Trophoblast cell (in vitro differentiated cells and primary cell): ENCODE data around the gene FTSJ3.
A peak's percentile ranks its signal among the peaks of the same experiment; 100 is the strongest.

Experiments used
- DNase-seq, 2 donors: peaks; one replicate each; pipeline ENCODE4 v3.0.0-alpha.2; 2016
- H2AFZ ChIP-seq: 2 replicates; pipeline ENCODE4 v1.6.1; 2013; ENCODE audit warnings: low read length, moderate library complexity, mild to moderate bottlenecking; ENCODE audit not compliant: insufficient read depth, poor library complexity
- H2AK5ac ChIP-seq: 2 replicates; pipeline ENCODE4 v1.6.1; 2013; ENCODE audit warnings: mild to moderate bottlenecking, low read length
- H2BK120ac ChIP-seq: 2 replicates; pipeline ENCODE4 v1.6.1; 2013; ENCODE audit warnings: low read length, mild to moderate bottlenecking, moderate library complexity; ENCODE audit not compliant: insufficient read depth, poor library complexity
- H2BK12ac ChIP-seq: 2 replicates; pipeline ENCODE4 v1.6.1; 2013; ENCODE audit warnings: mild to moderate bottlenecking, low read length, moderate library complexity
- H2BK5ac ChIP-seq: 2 replicates; pipeline ENCODE4 v1.6.1; 2013; ENCODE audit warnings: low read length, low read depth, moderate library complexity, mild to moderate bottlenecking; ENCODE audit not compliant: poor library complexity
- H3K14ac ChIP-seq: 2 replicates; pipeline ENCODE4 v1.6.1; 2013; ENCODE audit warnings: mild to moderate bottlenecking, low read length
- H3K18ac ChIP-seq: 2 replicates; pipeline ENCODE4 v1.6.1; 2013; ENCODE audit warnings: mild to moderate bottlenecking, low read length
- H3K23ac ChIP-seq: 2 replicates; pipeline ENCODE4 v1.6.1; 2013; ENCODE audit warnings: low read length
- H3K27ac ChIP-seq: 2 replicates; pipeline ENCODE4 v1.5.1; 2013; ENCODE audit warnings: low read depth, mild to moderate bottlenecking, inconsistent platforms, low read length, moderate library complexity
- H3K27me3 ChIP-seq: 2 replicates; pipeline ENCODE4 v1.6.1; 2013; ENCODE audit warnings: inconsistent platforms, mild to moderate bottlenecking, low read length, moderate library complexity; ENCODE audit not compliant: insufficient read depth
- H3K36me3 ChIP-seq, 2 experiments: 1 replicate in 1 of 2; 2 replicates in 1 of 2; pipeline ENCODE4 v1.6.1; 2013; ENCODE audit warnings: low read length in 2 of 2, mild to moderate bottlenecking in 2 of 2, moderate library complexity in 1 of 2; ENCODE audit not compliant: insufficient read depth in 2 of 2, control insufficient read depth in 1 of 2
- H3K4ac ChIP-seq: 2 replicates; pipeline ENCODE4 v1.6.1; 2013; ENCODE audit warnings: low read depth, mild to moderate bottlenecking, low read length, moderate library complexity
- H3K4me1 ChIP-seq, 2 experiments: 1 replicate in 1 of 2; 2 replicates in 1 of 2; pipeline ENCODE4 v1.6.1; 2013; ENCODE audit warnings: low read length in 2 of 2, mild to moderate bottlenecking in 2 of 2, moderate library complexity in 1 of 2; ENCODE audit not compliant: insufficient read depth in 2 of 2, control insufficient read depth in 1 of 2
- H3K4me2 ChIP-seq: 2 replicates; pipeline ENCODE4 v1.6.1; 2013; ENCODE audit warnings: inconsistent platforms, mild to moderate bottlenecking, low read length, moderate library complexity
- H3K4me3 ChIP-seq: 2 replicates; pipeline ENCODE4 v1.5.1; 2013; ENCODE audit warnings: mild to moderate bottlenecking, low read depth, low read length, inconsistent platforms
- H3K79me1 ChIP-seq: one replicate; pipeline ENCODE4 v1.6.1; 2013; ENCODE audit warnings: low read length
- H3K79me2 ChIP-seq: 2 replicates; pipeline ENCODE4 v1.6.1; 2013; ENCODE audit warnings: low read length, mild to moderate bottlenecking; ENCODE audit not compliant: control insufficient read depth, insufficient read depth, poor library complexity
- H3K9ac ChIP-seq: 2 replicates; pipeline ENCODE4 v1.6.1; 2013; ENCODE audit warnings: mild to moderate bottlenecking, low read length
- H3K9me3 ChIP-seq: 2 replicates; pipeline ENCODE4 v1.6.1; 2013; ENCODE audit warnings: low read depth, mild to moderate bottlenecking, control low read depth, inconsistent platforms, low read length; ENCODE audit not compliant: insufficient read depth
- H4K12ac ChIP-seq: 2 replicates; pipeline ENCODE4 v1.6.1; 2013; ENCODE audit warnings: low read depth, mild to moderate bottlenecking, low read length, moderate library complexity
- H4K8ac ChIP-seq: 2 replicates; pipeline ENCODE4 v1.6.1; 2013; ENCODE audit warnings: low read depth, mild to moderate bottlenecking, low read length, moderate library complexity
- H4K91ac ChIP-seq: one replicate; pipeline ENCODE4 v1.6.1; 2013; ENCODE audit warnings: low read depth, mild to moderate bottlenecking, low read length, moderate library complexity
- WGBS: extraction: QIAGEN DNeasy Blood & Tissue Kit; methylation state at CpG from one replicate; pipeline ENCODE4 v1.1.7; 2013; ENCODE audit warnings: missing lambda C conversion rate; ENCODE audit not compliant: insufficient read length, insufficient coverage; ENCODE audit errors: extremely low coverage; 5-methylcytosine and 5-hydroxymethylcytosine counted together

The FTSJ3 gene

DNA sequence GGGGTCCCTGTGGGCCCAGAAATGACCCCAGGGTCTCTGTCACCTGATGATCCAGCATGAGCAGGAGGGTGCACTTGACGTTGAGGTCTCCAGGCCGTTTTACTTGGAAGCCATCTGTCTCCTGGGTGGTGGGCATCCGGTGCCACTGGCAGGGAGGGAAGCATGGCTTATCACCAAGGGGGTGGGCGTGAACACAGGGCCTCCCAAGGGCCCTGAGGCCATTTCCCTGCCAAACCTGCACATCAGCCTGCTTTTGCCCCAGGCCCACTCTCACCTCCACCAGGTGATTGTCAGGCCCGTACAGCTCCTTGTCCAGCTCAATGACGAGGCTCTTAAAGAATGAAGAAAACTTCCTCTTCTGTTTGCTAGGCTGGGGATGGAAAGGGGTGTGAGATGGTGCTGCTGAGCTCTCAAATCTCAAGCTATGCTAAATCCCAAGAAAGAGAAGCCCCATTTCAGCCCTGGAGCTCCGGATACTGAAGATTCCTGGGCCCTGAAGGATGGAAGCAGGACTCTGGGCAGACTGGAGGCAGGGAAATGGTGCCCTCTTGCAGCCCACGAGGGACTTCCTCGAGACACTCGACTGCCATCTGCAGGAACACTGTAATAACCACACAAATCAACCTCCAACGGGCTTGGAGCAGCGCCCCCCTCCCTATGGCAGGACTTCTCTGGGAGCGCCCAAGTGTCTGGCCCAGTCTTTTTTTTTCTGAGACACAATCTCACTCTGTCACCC lies 7.1 kb upstream of the FTSJ3 start:
- no peak overlapping the region for H4K12ac ChIP-seq
- H3K23ac ChIP-seq: no peak overlapping the region
- H2BK12ac ChIP-seq: no peak overlapping the region
- no CpG with 5 or more reads among the region's 13 CpGs for WGBS
- peak overlapping the region; percentile 8 for H3K27ac ChIP-seq
- no peaks in the 10 kb centered on the region for H3K9me3 ChIP-seq
- no peaks in the 10 kb centered on the region for H3K79me1 ChIP-seq
- H3K9ac ChIP-seq: no peak overlapping the region
- no peak overlapping the region for H3K4me3 ChIP-seq
- peak; percentile 95 to 96 for DNase-seq
- H2AK5ac ChIP-seq: no peak overlapping the region
- peaks cover 10% of the 10 kb centered on the region for H3K79me2 ChIP-seq
- no peaks in the 10 kb centered on the region for H3K27me3 ChIP-seq
- no peak overlapping the region for H3K18ac ChIP-seq
- no peak overlapping the region for H2BK120ac ChIP-seq
- H3K14ac ChIP-seq: no peak overlapping the region
- no peak overlapping the region for H3K4ac ChIP-seq
- no peak overlapping the region for H4K8ac ChIP-seq
- no peak overlapping the region for H2BK5ac ChIP-seq
- peaks cover 65 to 69% of the 10 kb centered on the region in 2 experiments for H3K36me3 ChIP-seq
- no peak overlapping the region for H2AFZ ChIP-seq
- peaks cover 15 to 26% of the 10 kb centered on the region in 2 experiments for H3K4me1 ChIP-seq
- H4K91ac ChIP-seq: no peak overlapping the region
- H3K4me2 ChIP-seq: no peak overlapping the region

DNA sequence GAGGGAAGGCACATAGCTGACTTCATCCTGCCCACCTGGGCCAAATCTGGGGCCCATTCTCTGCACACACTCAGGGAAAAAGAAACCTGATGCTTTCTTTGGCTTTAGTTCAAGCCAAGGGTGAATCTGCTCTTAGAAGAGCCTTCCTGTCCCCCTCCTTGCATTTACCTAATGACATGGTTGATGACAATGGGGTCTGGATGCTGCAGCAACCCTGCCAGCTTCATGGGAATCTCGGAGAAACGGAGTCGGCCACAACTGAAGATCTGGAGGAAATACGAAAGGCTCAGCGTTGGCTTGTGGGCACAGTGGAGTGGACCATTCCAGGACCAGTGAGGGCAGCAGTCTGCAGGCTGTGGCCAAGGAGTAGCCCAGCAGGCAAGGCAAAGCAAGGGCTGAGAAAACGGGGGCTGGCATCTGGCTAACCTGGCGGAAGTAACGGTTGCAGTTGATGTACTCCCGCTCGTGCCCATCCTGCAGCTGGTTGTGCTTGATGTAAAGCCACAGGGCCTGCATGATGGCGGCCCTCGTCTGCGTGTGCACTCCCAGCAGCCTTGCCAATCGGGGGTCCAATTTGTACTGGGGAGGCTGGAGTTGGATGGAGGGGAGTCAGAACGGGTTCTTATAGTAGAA lies 6.4 kb upstream of the FTSJ3 start:
- Histone ChIP-seq H3K27ac (no peak overlapping the region), H3K4ac (no peak overlapping the region), H2BK12ac (no peak overlapping the region), H3K23ac (no peak overlapping the region), H2AK5ac (no peak overlapping the region), H4K91ac (no peak overlapping the region), H2AFZ (no peak overlapping the region), H2BK5ac (no peak overlapping the region), H3K27me3 (no peaks in the 10 kb centered on the region), H4K8ac (no peak overlapping the region), H4K12ac (peak overlapping the region; percentile 14), H3K18ac (no peak overlapping the region), H3K9me3 (no peaks in the 10 kb centered on the region), H3K36me3 (peaks cover 72% of the 10 kb centered on the region in 2 experiments), H3K79me2 (peaks cover 10% of the 10 kb centered on the region), H3K9ac (no peak overlapping the region), H3K4me1 (peaks cover 13 to 20% of the 10 kb centered on the region in 2 experiments), H3K4me3 (no peak overlapping the region), H3K4me2 (no peak overlapping the region), H2BK120ac (no peak overlapping the region), H3K14ac (no peak overlapping the region), H3K79me1 (no peaks in the 10 kb centered on the region)
- DNase-seq: no peak
- no CpG with 5 or more reads among the region's 15 CpGs for WGBS

DNA sequence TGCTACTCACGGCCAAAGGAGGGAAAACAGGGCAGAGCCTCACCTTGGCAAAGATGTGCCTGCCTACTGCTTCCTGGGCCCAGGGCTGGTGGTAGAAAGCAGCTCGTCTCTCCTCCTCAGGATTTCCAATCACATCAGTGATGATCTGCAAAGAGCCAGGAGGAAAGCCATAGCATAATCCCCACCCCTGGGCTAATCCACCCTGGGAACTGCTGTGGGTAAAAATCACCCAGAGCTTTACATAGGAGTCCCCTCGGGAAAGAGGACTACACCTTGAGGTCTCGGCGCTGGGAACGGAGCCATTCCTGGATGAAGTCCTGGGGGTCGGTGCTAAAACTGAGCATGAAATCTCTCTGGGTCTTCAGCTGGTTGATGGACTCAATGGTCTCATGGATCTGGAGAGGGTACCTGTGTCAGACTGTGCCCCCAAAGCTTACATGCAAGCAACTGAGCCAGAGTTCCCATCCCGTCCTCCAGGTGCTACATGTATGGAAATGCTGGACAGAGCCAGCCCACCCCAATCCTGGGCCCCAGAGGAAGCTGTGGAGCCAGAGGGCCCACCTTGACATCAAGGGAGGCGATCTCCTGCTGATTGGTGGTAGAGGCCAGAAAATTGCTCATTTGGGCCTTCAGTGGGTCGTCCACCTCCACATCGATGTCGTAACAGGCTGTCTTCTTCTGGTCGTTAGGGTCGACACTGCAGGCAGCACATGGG lies 5.7 kb upstream of the FTSJ3 start:
- Histone ChIP-seq H4K91ac (no peak overlapping the region), H3K23ac (no peak overlapping the region), H3K9ac (no peak overlapping the region), H3K36me3 (peaks cover 72% of the 10 kb centered on the region in 2 experiments), H3K14ac (no peak overlapping the region), H2AK5ac (no peak overlapping the region), H3K4me2 (no peak overlapping the region), H3K79me1 (no peaks in the 10 kb centered on the region), H2BK12ac (no peak overlapping the region), H2BK5ac (no peak overlapping the region), H4K8ac (no peak overlapping the region), H2BK120ac (no peak overlapping the region), H3K4me3 (no peak overlapping the region), H3K27me3 (no peaks in the 10 kb centered on the region), H3K4me1 (peaks cover 6 to 17% of the 10 kb centered on the region in 2 experiments), H3K27ac (no peak overlapping the region), H2AFZ (no peak overlapping the region), H3K18ac (no peak overlapping the region), H3K79me2 (peaks cover 7% of the 10 kb centered on the region), H4K12ac (no peak overlapping the region), H3K9me3 (no peaks in the 10 kb centered on the region), H3K4ac (no peak overlapping the region)
- no CpG with 5 or more reads among the region's 14 CpGs for WGBS
- DNase-seq: no peak

DNA sequence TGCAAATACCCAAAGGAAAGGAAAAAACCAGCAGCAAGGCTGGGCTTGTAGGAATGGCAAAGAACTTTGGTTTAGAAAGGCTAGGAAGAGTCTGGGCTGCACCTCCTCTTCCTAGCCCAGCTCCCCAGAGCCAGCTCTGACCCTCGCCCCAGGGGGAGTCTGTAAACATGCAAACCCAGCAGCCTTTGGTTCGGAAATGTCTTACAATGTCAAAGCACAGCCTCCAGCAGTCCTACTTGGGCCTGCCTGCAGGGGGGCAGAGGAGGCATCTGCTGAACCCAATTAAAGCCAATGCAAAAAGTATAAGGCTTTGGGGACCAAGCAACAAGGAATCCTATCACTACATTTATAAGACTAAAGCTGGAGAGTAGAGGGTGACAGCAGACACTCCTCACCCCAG lies 5.0 kb upstream of the FTSJ3 start:
- Histone ChIP-seq H3K9me3 (no peaks in the 10 kb centered on the region), H3K27ac (no peak overlapping the region), H3K4me3 (no peak overlapping the region), H3K79me1 (peaks cover 3% of the 10 kb centered on the region), H3K14ac (no peak overlapping the region), H3K9ac (no peak overlapping the region), H2BK5ac (no peak overlapping the region), H3K4ac (no peak overlapping the region), H3K27me3 (no peaks in the 10 kb centered on the region), H4K12ac (no peak overlapping the region), H4K91ac (no peak overlapping the region), H3K4me1 (peaks cover 2 to 17% of the 10 kb centered on the region in 2 experiments), H2BK12ac (no peak overlapping the region), H3K4me2 (no peak overlapping the region), H2BK120ac (no peak overlapping the region), H4K8ac (no peak overlapping the region), H3K36me3 (peaks cover 70 to 72% of the 10 kb centered on the region in 2 experiments), H3K23ac (no peak overlapping the region), H3K79me2 (peaks cover 6% of the 10 kb centered on the region), H3K18ac (no peak overlapping the region), H2AFZ (no peak overlapping the region), H2AK5ac (no peak overlapping the region)
- no CpG with 5 or more reads among the region's 2 CpGs for WGBS
- no peak for DNase-seq
